K562 (cell line): ENCODE data around the gene OR52I1. TPM values are rescaled to one million over a fixed set of nuclear protein-coding genes. Genes with fewer than 3 reads are reported as not detected.
A peak's percentile ranks its signal among the peaks of the same experiment; 100 is the strongest.

Source experiments
- BRD4 ChIP-seq: fragments of 200-600 bp; sonication (generic); IDR thresholded peaks from 2 replicates; pipeline ENCODE4 v1.6.1; 2017; ENCODE audit warnings: inconsistent platforms
- CREB1 ChIP-seq, 2 experiments: sonication (generic) in 1 of 2; formaldehyde crosslinking in 1 of 2; IDR thresholded peaks; 2 replicates each; pipeline versions ENCODE4 v1.6.1 to v1.8.0; 2012 to 2022; ENCODE audit warnings: inconsistent platforms in 1 of 2, mild to moderate bottlenecking in 1 of 2, missing genetic modification reagents in 1 of 2, moderate library complexity in 1 of 2
- CTCFL ChIP-seq: IDR thresholded peaks from 2 replicates; pipeline ENCODE4 v1.6.1; 2011; ENCODE audit warnings: borderline replicate concordance, low read depth, mild to moderate bottlenecking, moderate library complexity, low read length; ENCODE audit not compliant: insufficient read depth, poor library complexity, severe bottlenecking
- DACH1 ChIP-seq: fragments of 450-650 bp; IDR thresholded peaks from 2 replicates; pipeline ENCODE4 v1.6.1; 2018; ENCODE audit not compliant: partially characterized antibody
- FOSL1 ChIP-seq: fragments of 200-800 bp; sonication (Bioruptor generic); conservative IDR thresholded peaks from 2 replicates; pipeline ENCODE4 v1.6.1; 2016; ENCODE audit warnings: missing genetic modification characterization, missing compliant biosample characterization
- HNRNPH1 ChIP-seq: fragments of 200-400 bp; formaldehyde crosslinking; optimal IDR thresholded peaks from 2 replicates; pipeline ENCODE3; 2017; ENCODE audit warnings: low read depth, mild to moderate bottlenecking, low read length, moderate library complexity
- KDM1A ChIP-seq, 2 experiments: fragments of 450-650 bp; IDR thresholded peaks; 2 replicates each; pipeline ENCODE4 v1.6.1; 2016; ENCODE audit warnings: mild to moderate bottlenecking in 2 of 2
- MEIS2 ChIP-seq: fragments of 450-650 bp; IDR thresholded peaks from 2 replicates; pipeline ENCODE4 v1.6.1; 2014; ENCODE audit warnings: mild to moderate bottlenecking; ENCODE audit not compliant: partially characterized antibody
- MXI1 ChIP-seq: IDR thresholded peaks from 2 replicates; pipeline ENCODE4 v1.6.1; 2011; ENCODE audit warnings: low read depth, mild to moderate bottlenecking, improper control_type of control experiment, low read length
- NCOR1 ChIP-seq: fragments of 450-650 bp; IDR thresholded peaks from 2 replicates; pipeline ENCODE4 v1.6.1; 2016; ENCODE audit warnings: mild to moderate bottlenecking, moderate library complexity
- NFYB ChIP-seq: IDR thresholded peaks from 2 replicates; pipeline ENCODE4 v1.6.1; 2011; ENCODE audit warnings: mild to moderate bottlenecking, moderate library complexity; ENCODE audit not compliant: insufficient read length; ENCODE audit errors: extremely low read depth
- NR2C1 ChIP-seq, 2 experiments: fragments of 450-650 bp; IDR thresholded peaks; 2 replicates each; pipeline ENCODE4 v1.6.1; 2017; ENCODE audit warnings: mild to moderate bottlenecking in 2 of 2, antibody characterized with exemption in 1 of 2, inconsistent platforms in 1 of 2, missing compliant biosample characterization in 1 of 2, missing genetic modification characterization in 1 of 2
- PATZ1 ChIP-seq: fragments of 250-450 bp; sonication (Bioruptor Pico); IDR thresholded peaks from 2 replicates; pipeline ENCODE4 v1.5.0; 2020; ENCODE audit warnings: mild to moderate bottlenecking, borderline replicate concordance
- PBX2 ChIP-seq, 2 experiments: IDR thresholded peaks in 1 of 2; conservative IDR thresholded peaks in 1 of 2; 2 replicates each; pipeline ENCODE4 v1.6.1; 2016; ENCODE audit warnings: low read depth in 2 of 2, mild to moderate bottlenecking in 1 of 2, missing compliant biosample characterization in 1 of 2, missing genetic modification characterization in 1 of 2, moderate library complexity in 1 of 2
- RAD51 ChIP-seq: fragments of 450-650 bp; IDR thresholded peaks from 2 replicates; pipeline ENCODE4 v1.7.1; 2016; ENCODE audit warnings: low read depth, mild to moderate bottlenecking, borderline replicate concordance
- SOX6 ChIP-seq: fragments of 450-650 bp; IDR thresholded peaks from 2 replicates; pipeline ENCODE4 v1.6.1; 2014; ENCODE audit warnings: mild to moderate bottlenecking
- TAF1 ChIP-seq: IDR thresholded peaks from 2 replicates; pipeline ENCODE4 v1.6.1; 2011; ENCODE audit warnings: mild to moderate bottlenecking, low read length, moderate library complexity; ENCODE audit not compliant: insufficient read depth, control insufficient read depth, severe bottlenecking; ENCODE audit errors: extremely low read depth
- TCF3 ChIP-seq: sonication (generic); formaldehyde crosslinking; IDR thresholded peaks from 2 replicates; pipeline ENCODE4 v1.4.0; 2020; ENCODE audit warnings: mild to moderate bottlenecking, missing genetic modification reagents
- ZBTB26 ChIP-seq: fragments of 450-650 bp; formaldehyde crosslinking; IDR thresholded peaks from 2 replicates; pipeline ENCODE4 v1.4.0; 2022; ENCODE audit warnings: missing genetic modification characterization
- ZNF347 ChIP-seq: fragments of 450-650 bp; formaldehyde crosslinking; IDR thresholded peaks from 2 replicates; pipeline ENCODE4 v1.4.0; 2020; ENCODE audit warnings: low read depth, mild to moderate bottlenecking, moderate library complexity
- polyA plus RNA-seq, 8 experiments: library from polyadenylated mRNA; depleted of rRNA in 4 of 8; stranded (reverse) in 5 of 8; unstranded in 3 of 8; fragments of >200 nt; fragmentation: Nextera tagmentation in 2 of 8; fragmentation: Illumina TruSeq in 1 of 8; extraction: Ambion mirVana in 2 of 8; extraction: Trizol in 1 of 8; gene quantifications; 2 replicates each; pipeline versions ENCODE4 v1.2.1 to v1.2.3, GENCODE V29; 2011 to 2014; ENCODE audit warnings: inconsistent platforms in 1 of 8, missing spikeins in 1 of 8
- total RNA-seq, 7 experiments: library from RNA; depleted of rRNA in 6 of 7; stranded (reverse); fragments of >200 nt in 6 of 7; fragmentation: Illumina TruSeq in 2 of 7; extraction: Trizol in 2 of 7; gene quantifications; 2 replicates each; pipeline versions ENCODE4 v1.2.1 to v1.2.3, GENCODE V29; 2011 to 2021; ENCODE audit warnings: low replicate concordance in 1 of 7

OR52I1 gene
- total and polyA plus RNA-seq, 9 of the 15 experiments (the other 6 are each of a cell fraction or from before 2014, with no cell fraction given), result not detected

GRCh38 chr11:4619514-4619913 lies 25.7 kb downstream of the OR52I1 start (continued):
- TF ChIP-seq CTCFL, result no peak
- 0 out of 2 replicates have a peak, but pooled peaks have one; percentile 15 for TF ChIP-seq SOX6
- no peak for TF ChIP-seq TAF1
- TF ChIP-seq TCF3, result peak; percentile 37
- TF ChIP-seq CREB1 (IDR thresholded peaks at IDR 0.05), result no peak
- TF ChIP-seq CREB1 (CRISPR knock-in tag; IDR thresholded peaks at IDR 0.05), result no peak
- TF ChIP-seq NFYB, result peak; percentile 55
- no peak for TF ChIP-seq ZNF347 (CRISPR knock-in tag)
- TF ChIP-seq DACH1, result no peak
- 0 out of 2 replicates have a peak, but pooled peaks have one; percentile 12 for TF ChIP-seq NCOR1
- 0 out of 2 replicates have a peak, but pooled peaks have one; percentile 24 for TF ChIP-seq NR2C1 (IDR thresholded peaks at IDR 0.05)
- TF ChIP-seq NR2C1 (tag; IDR thresholded peaks at IDR 0.05), result 0 out of 2 replicates have a peak, but pooled peaks have one; percentile 38
- no peak for TF ChIP-seq PBX2 (CRISPR knock-in tag; IDR thresholded peaks at IDR 0.05; ENCODE audit: low read depth)
- TF ChIP-seq PBX2 (tag; conservative IDR thresholded peaks at IDR 0.05; ENCODE audit: low read depth), result peak; percentile 84
- TF ChIP-seq BRD4, result no peak
- TF ChIP-seq HNRNPH1, result no peak
- TF ChIP-seq MEIS2, result peak; percentile 83
- TF ChIP-seq KDM1A (IDR thresholded peaks at IDR 0.05), result no peak
- TF ChIP-seq PATZ1 (CRISPR knock-in tag), result no peak
- no peak for TF ChIP-seq MXI1
- TF ChIP-seq ZBTB26 (CRISPR knock-in tag), result no peak
- TF ChIP-seq RAD51, result no peak
- no peak for TF ChIP-seq FOSL1 (tag)
